CD1c-positive myeloid dendritic cell (primary cell): ENCODE results near the gene RNF187.
A peak's percentile ranks its signal among the peaks of the same experiment; 100 is the strongest.
"Not testable (repeated sequence)": the region's sequence is repeated elsewhere in the genome, so short reads cannot be mapped to it uniquely, and the experiment has no call there.

ENCODE experiments used
- DNase-seq: peaks from one replicate; pipeline ENCODE4 v3.0.0-alpha.2; 2016; ENCODE audit errors: extremely low spot score

Gene RNF187

DNA sequence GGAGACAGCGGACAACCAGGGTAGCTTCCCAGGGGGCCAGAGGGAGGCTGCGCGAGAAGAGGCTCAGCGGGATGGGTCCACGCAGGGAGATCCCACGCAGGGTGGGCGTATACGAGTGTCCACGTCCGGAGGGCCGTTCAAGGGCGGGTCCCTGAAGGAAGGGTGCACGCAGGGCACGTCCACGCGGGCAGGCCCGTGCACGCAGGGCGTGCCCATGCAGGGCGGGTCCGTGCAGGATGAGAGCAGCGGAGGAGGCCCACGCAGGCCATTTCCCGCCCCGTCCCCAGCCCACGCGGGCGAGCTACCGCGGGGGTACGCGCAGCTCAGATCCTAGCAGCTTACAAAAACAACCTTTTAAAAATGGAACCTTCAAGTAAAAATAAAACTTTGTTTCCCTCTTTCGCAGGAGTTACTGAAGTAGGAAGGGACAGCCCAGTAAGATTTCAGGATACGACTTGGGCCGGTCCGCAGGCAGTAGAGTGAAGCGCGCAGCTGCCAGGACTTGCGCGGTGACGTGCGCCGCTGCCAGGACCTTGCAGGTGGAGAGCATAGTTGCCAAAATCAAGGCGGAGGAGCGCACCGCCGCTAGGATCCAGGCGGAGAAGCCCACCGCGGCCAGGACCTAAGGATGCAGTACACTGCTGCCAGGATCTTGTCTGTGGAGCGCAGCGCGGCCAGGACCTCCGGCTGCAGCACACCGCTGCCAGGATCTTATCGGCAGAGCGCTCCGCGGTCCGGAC lies 416 bp upstream of the RNF187 start:
- DNase-seq: peak; percentile 91

DNA sequence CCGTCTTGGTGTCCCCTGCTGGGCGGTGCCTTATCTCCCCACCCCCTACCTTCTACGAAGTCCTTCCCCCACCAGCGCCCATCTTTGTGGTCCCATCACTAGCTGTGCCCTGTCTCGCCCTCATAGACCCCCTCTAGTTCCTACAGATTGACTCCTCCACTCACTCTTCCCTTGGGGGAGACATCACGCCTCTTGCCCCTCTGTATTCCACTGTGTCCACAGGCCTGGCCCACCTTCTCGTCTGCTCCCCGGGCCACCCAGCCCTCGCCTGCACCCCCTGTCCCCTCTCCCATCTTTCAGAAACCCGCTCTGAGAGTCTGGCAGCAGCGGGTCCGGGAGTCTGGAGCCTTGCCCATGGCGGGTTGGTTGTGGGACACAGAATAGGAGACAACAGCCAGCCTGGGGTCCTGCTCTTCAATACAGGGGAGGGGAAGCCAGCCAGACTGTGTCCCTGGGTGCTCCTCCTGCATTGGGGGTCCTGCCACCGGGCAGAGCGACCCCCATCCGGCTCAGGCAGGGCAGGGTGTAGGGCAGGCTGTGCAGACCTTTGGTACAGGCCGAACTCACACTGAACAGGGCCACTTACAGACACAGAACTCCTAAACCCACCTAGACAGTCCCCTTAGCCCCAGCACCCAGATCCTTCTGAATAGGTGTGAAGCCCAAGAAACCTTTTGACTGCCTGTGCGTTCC lies 1.1 kb downstream of the RNF187 start:
- no peak for DNase-seq

- no peak for DNase-seq
These were observed 1.9 kb downstream of the RNF187 start for GRCh38 chr1:228488818-228489674.

GRCh38 chr1:228490120-228491078 lies 3.2 kb downstream of the RNF187 start:
- no peak for DNase-seq

- DNase-seq: no peak
These were observed 6.2 kb downstream of the RNF187 start for GRCh38 chr1:228493141-228494043.

- DNase-seq: no peak
These were observed 6.8 kb downstream of the RNF187 start for GRCh38 chr1:228494044-228494353.

DNA sequence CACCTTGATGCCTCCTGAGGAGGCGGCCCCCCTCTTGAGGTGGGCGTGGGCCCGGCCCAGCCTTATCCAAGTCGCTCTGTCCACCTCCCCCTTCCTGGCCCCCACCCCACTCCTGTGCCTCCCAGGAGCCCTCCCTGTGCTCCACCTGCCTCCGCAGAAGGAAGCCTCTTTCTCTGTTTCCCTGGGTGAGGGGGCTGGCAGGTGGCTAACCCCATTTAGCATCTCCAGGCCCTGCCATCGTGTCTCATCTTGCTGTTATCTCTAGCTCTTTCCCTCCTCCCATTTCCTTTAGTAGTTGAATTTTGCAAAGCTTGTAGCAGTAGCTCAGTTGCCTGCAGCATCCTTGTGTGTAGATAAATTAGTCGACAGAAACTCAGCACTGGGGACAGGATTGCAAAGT lies 7.2 kb downstream of the RNF187 start:
- DNase-seq: no peak

GRCh38 chr1:228494970-228495853 lies 8.0 kb downstream of the RNF187 start:
- no peak for DNase-seq

DNA sequence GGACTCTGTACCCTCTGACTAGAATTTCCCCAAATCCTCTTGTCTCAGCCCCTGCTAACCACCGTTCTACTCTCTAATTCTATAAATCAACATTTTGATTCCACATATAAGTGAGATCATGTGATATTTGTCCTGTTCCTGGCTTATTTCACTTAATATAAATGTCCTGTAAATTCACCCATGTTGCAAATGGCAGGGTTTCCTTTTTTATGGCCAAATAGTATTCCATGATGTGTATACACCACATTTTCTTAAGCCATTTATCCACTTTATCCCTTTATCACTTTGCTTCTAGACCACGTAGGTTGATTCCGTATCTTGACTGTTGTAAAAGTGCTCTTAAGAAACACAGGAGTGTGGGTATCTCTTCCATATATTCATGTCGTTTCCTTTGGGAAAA lies 8.9 kb downstream of the RNF187 start:
- DNase-seq: no peak

- DNase-seq: no peak
These were observed 9.3 kb downstream of the RNF187 start for GRCh38 chr1:228496494-228496893.

DNA sequence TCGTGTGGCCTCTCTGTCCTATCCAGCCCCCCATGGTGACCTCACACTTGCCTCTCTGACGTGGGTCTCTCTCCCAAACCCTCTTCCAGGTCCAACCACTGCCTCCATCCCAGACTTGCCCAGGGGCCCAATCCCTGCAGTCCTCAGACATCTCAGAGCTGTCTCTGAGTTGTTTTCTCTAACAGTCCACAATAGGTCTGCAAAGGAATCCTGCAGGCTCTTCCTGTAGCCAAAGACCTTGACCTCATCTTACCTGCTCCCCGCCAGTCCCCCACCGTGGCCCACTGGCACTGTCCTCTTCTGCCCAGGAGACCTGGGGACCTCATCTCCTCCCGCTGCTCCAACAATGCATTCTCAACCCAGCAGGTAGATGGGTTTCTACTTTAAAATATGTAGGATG lies 10.0 kb downstream of the RNF187 start:
- DNase-seq: no peak

GRCh38 chr1:228497817-228498216 lies 10.6 kb downstream of the RNF187 start:
- DNase-seq: no peak

DNA sequence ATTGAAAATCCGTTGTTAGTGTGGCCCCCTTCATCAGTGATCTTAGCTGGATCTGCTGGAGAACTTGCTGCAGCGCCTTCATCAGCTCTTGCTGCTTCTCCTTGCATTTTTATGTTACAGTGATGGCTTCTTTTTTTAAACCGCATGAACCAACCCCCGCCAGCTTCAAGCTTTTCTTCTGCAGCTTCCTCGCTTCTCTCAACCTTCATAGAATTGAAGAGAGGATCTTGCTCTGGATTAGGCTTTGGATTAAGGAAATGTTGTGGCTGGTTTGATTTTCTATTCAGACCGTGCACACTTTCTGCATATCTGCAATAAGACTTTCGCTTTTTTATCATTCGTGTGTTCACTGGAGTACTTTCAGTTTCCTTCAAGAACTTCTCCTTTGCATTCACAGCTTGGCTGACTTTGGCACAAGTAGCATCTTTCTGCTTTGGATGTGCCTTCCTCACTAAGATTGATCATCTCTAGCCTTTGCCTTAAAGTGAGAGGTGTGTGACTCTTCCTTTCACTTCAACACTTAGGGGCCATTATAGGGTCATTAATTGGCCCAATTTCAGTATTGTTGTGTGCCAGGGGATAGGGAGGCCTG lies 13.1 kb downstream of the RNF187 start:
- DNase-seq: peak; percentile 20

DNA sequence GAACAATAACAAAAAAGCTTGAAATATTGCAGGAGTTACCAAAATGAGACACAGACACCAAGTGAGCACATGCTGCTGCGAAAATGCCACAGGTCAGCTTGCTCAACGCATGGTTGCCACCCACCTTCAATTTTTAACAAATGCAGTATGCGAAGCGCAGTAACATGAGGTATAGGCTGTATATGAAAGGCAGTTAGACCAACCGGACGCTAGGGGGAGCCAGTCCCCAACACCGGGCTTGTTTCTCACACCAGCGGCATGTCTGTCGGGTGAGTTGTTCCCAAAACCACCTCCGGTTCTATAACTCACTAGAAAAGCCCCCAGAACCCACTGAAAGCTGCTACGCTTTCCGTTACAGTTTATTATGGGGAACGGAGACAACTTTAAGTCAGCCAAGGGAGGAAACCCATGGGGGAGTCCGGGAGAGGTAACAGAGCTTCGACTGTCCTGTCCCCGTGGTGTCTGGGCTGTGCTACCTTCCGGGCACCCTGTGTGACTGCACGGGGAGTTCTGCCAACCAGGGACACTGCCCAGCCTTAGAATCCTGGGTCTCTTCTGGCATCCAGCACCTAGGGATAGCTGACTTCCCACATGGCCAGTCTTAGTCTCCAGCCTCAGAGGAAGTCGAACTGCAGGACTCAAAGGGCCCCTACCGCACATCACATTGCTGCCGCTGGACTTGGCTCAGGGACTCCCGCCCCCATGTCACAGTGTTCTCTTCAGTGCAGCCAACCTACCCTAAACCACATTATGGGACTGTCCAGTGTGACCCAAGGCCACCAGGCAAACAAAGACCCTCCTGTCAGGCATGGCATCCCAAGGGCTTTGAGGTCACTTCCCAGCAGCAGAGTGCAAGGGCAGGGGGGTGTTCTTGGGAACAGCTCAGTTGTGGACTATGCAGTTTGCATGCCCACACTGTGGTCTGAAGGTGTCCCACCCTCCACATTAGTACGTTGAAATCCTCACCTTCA lies 14.0 kb downstream of the RNF187 start:
- peak; percentile 88 for DNase-seq

DNA sequence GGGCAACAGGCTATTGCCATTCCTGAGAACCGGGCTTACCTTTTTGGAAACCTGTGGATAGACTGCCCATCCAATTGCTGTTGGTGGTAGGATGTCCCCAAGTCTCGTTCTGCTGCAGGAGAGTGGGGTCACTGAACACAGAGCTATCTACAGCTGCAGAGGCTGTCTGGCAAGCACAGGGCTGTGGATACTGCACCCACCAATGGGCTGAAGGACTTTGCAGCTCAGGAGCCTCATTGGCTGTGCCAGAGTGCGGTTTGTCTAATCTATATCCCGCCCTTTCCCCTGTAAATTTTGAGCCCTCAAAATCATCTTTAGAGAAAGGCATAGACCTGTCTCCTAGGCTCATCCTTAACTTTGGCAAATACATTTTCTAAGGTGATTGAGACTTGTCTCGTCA lies 15.3 kb downstream of the RNF187 start:
- DNase-seq: no peak

- DNase-seq: not testable (repeated sequence)
These were observed 18.8 kb downstream of the RNF187 start for GRCh38 chr1:228505944-228506343.

DNA sequence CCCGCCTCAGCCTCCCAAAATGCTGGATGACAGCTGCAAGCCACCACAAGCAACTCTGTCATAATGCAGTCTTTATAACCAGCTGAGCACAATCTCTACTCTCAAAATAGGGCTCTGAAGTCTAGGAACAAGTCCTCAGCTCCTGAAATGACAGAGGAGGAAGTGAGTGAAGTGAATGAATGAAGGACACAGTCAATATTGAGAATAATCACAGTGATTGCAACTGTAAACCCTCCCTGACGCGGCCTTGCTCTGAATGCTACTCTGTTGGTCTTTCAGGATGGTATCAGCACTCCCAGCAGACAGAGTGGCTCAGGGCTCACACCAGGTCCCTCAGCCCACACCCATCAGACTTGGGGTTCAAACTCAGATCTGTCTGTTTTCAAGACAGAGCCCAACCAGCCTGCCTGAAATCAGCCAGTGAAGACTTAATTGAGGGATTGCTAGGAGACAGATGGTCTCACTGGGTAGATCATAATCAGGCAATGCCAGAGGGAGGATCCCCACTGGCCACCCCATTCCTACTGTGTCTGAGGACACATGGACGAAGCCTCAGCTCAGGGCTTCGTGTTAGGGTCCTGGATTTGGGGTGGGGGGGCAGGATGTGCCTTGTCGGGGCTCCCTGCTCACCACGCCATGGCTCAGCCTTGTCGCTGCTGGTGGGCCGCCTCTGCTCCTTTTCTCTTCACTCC lies 20.9 kb downstream of the RNF187 start:
- DNase-seq: no peak
